Measurements from ENCODE around the gene RGS8. TPM values are rescaled to one million over a fixed set of nuclear protein-coding genes. Genes with fewer than 3 reads are reported as not detected.

The RGS8 gene
- total RNA-seq, 1 experiment from 2014 or later = not detected

DNA sequence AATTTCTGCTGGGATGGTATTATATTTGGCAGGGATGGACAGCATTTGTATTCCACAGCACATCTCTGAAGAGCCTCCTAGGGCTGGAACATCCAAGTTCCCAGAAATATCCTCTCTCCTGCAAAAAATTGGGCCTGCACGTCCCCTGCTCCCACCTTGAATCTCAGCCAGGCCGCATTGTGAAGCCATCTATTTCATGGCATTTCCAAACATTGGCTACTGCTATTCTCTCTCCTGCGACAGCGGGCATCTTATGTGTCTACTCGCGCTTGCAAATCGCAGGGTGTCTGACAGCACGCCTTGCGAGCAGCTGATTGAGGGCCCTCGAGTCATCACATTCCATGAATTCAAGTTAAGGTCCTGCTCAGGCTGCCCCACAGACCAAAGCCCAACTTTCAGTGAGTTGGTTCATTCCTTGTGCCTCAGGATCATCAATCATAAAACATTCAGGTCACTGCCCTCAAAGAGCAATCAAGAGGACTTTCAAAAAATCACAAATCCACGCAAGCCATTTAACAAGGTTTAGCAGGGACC is 15.8 kb downstream of the RGS8 start:
- TF ChIP-seq, protein P1, sequence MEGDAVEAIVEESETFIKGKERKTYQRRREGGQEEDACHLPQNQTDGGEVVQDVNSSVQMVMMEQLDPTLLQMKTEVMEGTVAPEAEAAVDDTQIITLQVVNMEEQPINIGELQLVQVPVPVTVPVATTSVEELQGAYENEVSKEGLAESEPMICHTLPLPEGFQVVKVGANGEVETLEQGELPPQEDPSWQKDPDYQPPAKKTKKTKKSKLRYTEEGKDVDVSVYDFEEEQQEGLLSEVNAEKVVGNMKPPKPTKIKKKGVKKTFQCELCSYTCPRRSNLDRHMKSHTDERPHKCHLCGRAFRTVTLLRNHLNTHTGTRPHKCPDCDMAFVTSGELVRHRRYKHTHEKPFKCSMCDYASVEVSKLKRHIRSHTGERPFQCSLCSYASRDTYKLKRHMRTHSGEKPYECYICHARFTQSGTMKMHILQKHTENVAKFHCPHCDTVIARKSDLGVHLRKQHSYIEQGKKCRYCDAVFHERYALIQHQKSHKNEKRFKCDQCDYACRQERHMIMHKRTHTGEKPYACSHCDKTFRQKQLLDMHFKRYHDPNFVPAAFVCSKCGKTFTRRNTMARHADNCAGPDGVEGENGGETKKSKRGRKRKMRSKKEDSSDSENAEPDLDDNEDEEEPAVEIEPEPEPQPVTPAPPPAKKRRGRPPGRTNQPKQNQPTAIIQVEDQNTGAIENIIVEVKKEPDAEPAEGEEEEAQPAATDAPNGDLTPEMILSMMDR (IDR thresholded peaks at IDR 0.05; ENCODE audit: unreplicated experiment) = no peak
- ChIA-PET CTCF (no interaction called here), POLR2A (interaction anchor here (0.7 kb wide), 2 partner anchors 15 to 64 kb away, joined by 3 read pairs; partner anchors contain the start of gene RGS16)
- Mint-ChIP-seq H3K4me3 (ENCODE audit: unreplicated experiment) (no peak overlapping the region), H3K4me1 (ENCODE audit: insufficient read depth, unreplicated experiment) (no peaks in the 10 kb centered on the region), H3K9me3 (ENCODE audit: unreplicated experiment) (no peaks in the 10 kb centered on the region), H3K36me3 (ENCODE audit: insufficient read depth, unreplicated experiment) (no peaks in the 10 kb centered on the region), H3K27ac (ENCODE audit: low read depth, unreplicated experiment) (no peak overlapping the region), H3K27me3 (ENCODE audit: insufficient read depth, unreplicated experiment) (peaks cover 24% of the 10 kb centered on the region)
- intact Hi-C loops (cut with micrococcal nuclease) = no loop called here
- DNase-seq (ENCODE audit: unreplicated experiment) = no peak
- BruUV-seq (replicated peaks) = no TSS peak

DNA sequence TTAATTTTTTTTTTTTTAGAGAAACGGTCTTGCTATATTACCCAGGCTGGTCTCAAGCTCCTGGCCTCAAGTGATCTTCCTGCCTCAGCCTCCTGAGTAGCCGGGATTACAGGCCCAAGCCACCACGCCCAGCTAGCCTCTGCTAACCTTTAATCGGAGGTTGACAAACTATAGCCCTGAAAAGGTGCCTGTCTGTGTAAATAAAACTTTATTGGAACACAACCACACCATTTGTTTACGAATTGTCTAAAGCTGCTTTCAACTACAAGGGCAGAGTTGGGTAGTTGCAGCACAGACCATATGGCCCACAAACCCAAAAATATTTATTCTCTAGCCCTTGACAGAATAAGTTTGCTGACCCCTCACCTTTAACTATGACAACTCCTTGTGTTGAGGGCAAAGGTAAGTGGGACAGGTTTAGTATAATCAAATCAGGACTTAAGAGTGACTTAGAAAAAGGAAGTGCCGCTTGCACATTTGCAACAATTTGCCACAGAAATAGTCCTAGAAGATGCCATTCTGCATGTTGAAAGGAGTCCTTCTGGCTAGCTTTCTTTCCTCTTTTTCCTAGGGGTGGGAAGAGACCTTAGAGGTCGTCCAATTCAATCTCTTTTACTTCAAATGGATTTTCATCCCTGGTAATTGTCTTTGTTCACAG is 16.4 kb downstream of the RGS8 start:
- Mint-ChIP-seq H3K27ac (ENCODE audit: low read depth, unreplicated experiment) (no peak overlapping the region), H3K9me3 (ENCODE audit: unreplicated experiment) (no peaks in the 10 kb centered on the region), H3K4me3 (ENCODE audit: unreplicated experiment) (no peak overlapping the region), H3K36me3 (ENCODE audit: insufficient read depth, unreplicated experiment) (no peaks in the 10 kb centered on the region), H3K4me1 (ENCODE audit: insufficient read depth, unreplicated experiment) (no peaks in the 10 kb centered on the region), H3K27me3 (ENCODE audit: insufficient read depth, unreplicated experiment) (peaks cover 22% of the 10 kb centered on the region)
- CTCF ChIA-PET = interaction anchor here (0.6 kb wide), 2 partner anchors 55 to 66 kb away, joined by 3 to 4 read pairs; no protein-coding TSS in a partner anchor
- no TSS peak for BruUV-seq (replicated peaks)
- POLR2A ChIA-PET = interaction anchor here (0.7 to 1.7 kb wide), 6 partner anchors 10 to 121 kb away, joined by 3 to 6 read pairs (median 3); partner anchors contain the start of gene RGS16
- DNase-seq (ENCODE audit: unreplicated experiment) = no peak
- TF ChIP-seq, protein P1 (IDR thresholded peaks at IDR 0.05; ENCODE audit: unreplicated experiment) = no peak
- intact Hi-C loops (cut with micrococcal nuclease) = no loop called here

DNA sequence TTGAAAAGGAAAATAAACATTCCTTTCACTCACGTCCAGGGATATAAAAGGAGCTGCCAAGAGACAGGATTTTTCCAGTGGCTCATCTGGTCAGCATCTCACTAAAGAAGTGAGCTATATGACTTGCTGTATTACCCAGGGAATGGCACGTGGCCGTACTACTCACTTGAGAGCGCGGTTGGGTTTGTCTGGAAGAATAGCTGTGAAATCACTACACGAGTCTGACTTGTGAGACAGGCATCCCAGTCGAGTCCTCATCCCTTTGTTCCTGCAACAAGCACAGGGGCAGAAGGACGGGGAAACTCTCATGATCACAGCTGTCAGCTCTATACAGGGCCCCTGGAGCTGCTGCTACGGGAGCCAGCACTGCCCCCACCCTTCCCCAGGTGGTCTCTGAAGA is 17.7 kb downstream of the RGS8 start:
- Mint-ChIP-seq H3K27ac (ENCODE audit: low read depth, unreplicated experiment) (no peak overlapping the region), H3K9me3 (ENCODE audit: unreplicated experiment) (no peaks in the 10 kb centered on the region), H3K27me3 (ENCODE audit: insufficient read depth, unreplicated experiment) (peaks cover 10% of the 10 kb centered on the region), H3K36me3 (ENCODE audit: insufficient read depth, unreplicated experiment) (no peaks in the 10 kb centered on the region), H3K4me3 (ENCODE audit: unreplicated experiment) (no peak overlapping the region), H3K4me1 (ENCODE audit: insufficient read depth, unreplicated experiment) (no peaks in the 10 kb centered on the region)
- TF ChIP-seq, protein P1 (IDR thresholded peaks at IDR 0.05; ENCODE audit: unreplicated experiment) = no peak
- no peak for DNase-seq (ENCODE audit: unreplicated experiment)
- no TSS peak for BruUV-seq (replicated peaks)
- intact Hi-C loops (cut with micrococcal nuclease) = no loop called here
- ChIA-PET CTCF (interaction anchor here (0.6 to 1.6 kb wide), 6 partner anchors 10 to 263 kb away, joined by 3 to 7 read pairs (median 4); no protein-coding TSS in a partner anchor), POLR2A (interaction anchor here (1.7 kb wide), 1 partner anchor 9 kb away, joined by 6 read pairs; no protein-coding TSS in a partner anchor)

DNA sequence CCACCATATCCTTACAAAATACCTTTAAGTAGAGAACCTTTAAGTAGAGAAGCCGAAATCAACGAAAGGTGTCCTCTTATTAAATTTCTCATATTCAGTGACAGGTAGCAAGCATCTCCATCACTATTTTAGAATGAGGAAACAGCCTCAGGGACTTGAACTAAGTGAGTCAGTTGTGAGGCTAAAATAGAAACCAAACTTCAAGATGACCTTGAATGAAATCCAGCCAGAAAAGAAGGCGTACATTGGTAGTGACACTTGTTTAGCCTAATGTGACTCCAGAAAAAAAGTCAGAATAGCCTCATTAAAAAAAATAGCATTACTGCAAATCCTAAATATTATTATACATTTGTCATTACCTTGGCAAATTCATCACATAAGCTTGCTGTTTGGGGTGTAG is 20.1 kb downstream of the RGS8 start:
- BruUV-seq (replicated peaks) = no TSS peak
- Mint-ChIP-seq H3K36me3 (ENCODE audit: insufficient read depth, unreplicated experiment) (no peaks in the 10 kb centered on the region), H3K9me3 (ENCODE audit: unreplicated experiment) (no peaks in the 10 kb centered on the region), H3K4me3 (ENCODE audit: unreplicated experiment) (no peak overlapping the region), H3K27me3 (ENCODE audit: insufficient read depth, unreplicated experiment) (no peaks in the 10 kb centered on the region), H3K4me1 (ENCODE audit: insufficient read depth, unreplicated experiment) (no peaks in the 10 kb centered on the region), H3K27ac (ENCODE audit: low read depth, unreplicated experiment) (no peak overlapping the region)
- intact Hi-C loops (cut with micrococcal nuclease) = no loop called here
- DNase-seq (ENCODE audit: unreplicated experiment) = no peak
- ChIA-PET CTCF (interaction anchor here (1.1 kb wide), 1 partner anchor 24 kb away, joined by 3 read pairs; no protein-coding TSS in a partner anchor), POLR2A (interaction anchor here (1.0 to 1.2 kb wide), 3 partner anchors 10 to 69 kb away, joined by 3 to 4 read pairs (median 3); no protein-coding TSS in a partner anchor)
- TF ChIP-seq, protein P1 (IDR thresholded peaks at IDR 0.05; ENCODE audit: unreplicated experiment) = no peak
